SK-N-SH (cell line): ENCODE data around the gene UBE2Z. TPM values are rescaled to one million over a fixed set of nuclear protein-coding genes. Genes with fewer than 3 reads are reported as not detected.

Experiments
- CTCF ChIA-PET: fragments of 300-600, 350-600 bp; formaldehyde crosslinking; extraction: SDS; loops from one replicate; lab custom pipeline; 2021; lab: Yijun Ruan, JAX
- POLR2A ChIA-PET: fragments of 350-600 bp; sonication (Branson Sonifier 250); formaldehyde crosslinking; extraction: SDS; loops from one replicate; lab custom pipeline; 2020; ENCODE audit warnings: antibody characterized with exemption, inconsistent platforms; lab: Yijun Ruan, JAX
- DNase-seq: peaks from one replicate; pipeline ENCODE4 v3.0.0; 2012
- H2AFZ ChIP-seq: fragments of 200-600 bp; sonication (generic); 2 replicates; pipeline ENCODE4 v1.8.1; 2016; ENCODE audit warnings: antibody characterized with exemption, mild to moderate bottlenecking, low read depth
- H3F3A ChIP-seq: fragments of 200-600 bp; sonication (generic); replicated peaks from 2 replicates; pipeline ENCODE3; 2016; ENCODE audit warnings: antibody characterized with exemption, mild to moderate bottlenecking; ENCODE audit not compliant: insufficient read depth
- H3K27ac ChIP-seq, 2 experiments: fragments of 200-500 bp in 1 of 2; fragments of 200-600 bp in 1 of 2; sonication (Bioruptor generic) in 1 of 2; sonication (generic), shearing (Covaris generic) in 1 of 2; 2 replicates each; pipeline versions ENCODE4 v1.5.1 to v1.6.1; 2014 to 2016; ENCODE audit warnings: low read depth in 2 of 2, inconsistent platforms in 1 of 2, low read length in 1 of 2, mild to moderate bottlenecking in 1 of 2, mixed read lengths in 1 of 2
- H3K27me3 ChIP-seq: fragments of 200-600 bp; sonication (generic), shearing (Covaris generic); 2 replicates; pipeline ENCODE4 v1.6.1; 2016; ENCODE audit warnings: mixed run types; ENCODE audit not compliant: insufficient read depth
- H3K36me3 ChIP-seq, 2 experiments: fragments of 200-500 bp in 1 of 2; fragments of 200-600 bp in 1 of 2; sonication (Bioruptor generic) in 1 of 2; sonication (generic) in 1 of 2; replicated peaks in 1 of 2; 2 replicates each; pipeline versions ENCODE3 to v1.5.1; 2014 to 2016; ENCODE audit warnings: low read length in 1 of 2, mild to moderate bottlenecking in 1 of 2; ENCODE audit not compliant: insufficient read depth in 2 of 2, control insufficient read depth in 1 of 2
- H3K4me1 ChIP-seq, 2 experiments: fragments of 200-500 bp in 1 of 2; fragments of 200-600 bp in 1 of 2; sonication (Bioruptor generic) in 1 of 2; sonication (generic), shearing (Covaris generic) in 1 of 2; 2 replicates each; pipeline versions ENCODE4 v1.5.1 to v1.6.1; 2014 to 2016; ENCODE audit warnings: low read depth in 1 of 2, low read length in 1 of 2, mixed run types in 1 of 2; ENCODE audit not compliant: insufficient read depth in 2 of 2, control insufficient read depth in 1 of 2
- H3K4me2 ChIP-seq: fragments of 200-600 bp; sonication (generic), shearing (Covaris generic); 2 replicates; pipeline ENCODE4 v1.6.1; 2017; ENCODE audit warnings: mixed run types
- H3K4me3 ChIP-seq, 2 experiments: fragments of 200-500 bp in 1 of 2; fragments of 200-600 bp in 1 of 2; sonication (Bioruptor generic) in 1 of 2; sonication (generic), shearing (Covaris generic) in 1 of 2; 2 replicates each; pipeline versions ENCODE4 v1.5.1 to v1.8.1; 2014 to 2016; ENCODE audit warnings: low read depth in 2 of 2, inconsistent platforms in 1 of 2, low read length in 1 of 2, mild to moderate bottlenecking in 1 of 2, mixed read lengths in 1 of 2, moderate library complexity in 1 of 2
- H3K79me2 ChIP-seq: fragments of 200-600 bp; sonication (generic); 2 replicates; pipeline ENCODE4 v1.8.1; 2017; ENCODE audit warnings: mild to moderate bottlenecking; ENCODE audit not compliant: insufficient read depth
- H3K9ac ChIP-seq: fragments of 200-600 bp; sonication (generic); 2 replicates; pipeline ENCODE4 v1.6.1; 2017; ENCODE audit warnings: mixed run types
- H3K9me2 ChIP-seq: fragments of 200-600 bp; sonication (generic); 2 replicates; pipeline ENCODE4 v1.6.1; 2017; ENCODE audit warnings: mixed run types
- H3K9me3 ChIP-seq: fragments of 200-600 bp; sonication (generic); 2 replicates; pipeline ENCODE4 v1.6.1; 2017; ENCODE audit warnings: mixed run types, mild to moderate bottlenecking, moderate library complexity
- H4K20me1 ChIP-seq: fragments of 200-600 bp; sonication (generic); 2 replicates; pipeline ENCODE4 v1.6.1; 2017; ENCODE audit warnings: mild to moderate bottlenecking, mixed run types; ENCODE audit not compliant: insufficient read depth
- CTCF ChIP-seq: fragments of 200-600 bp; sonication (generic); IDR thresholded peaks from 2 replicates; pipeline ENCODE4 v1.6.1; 2017; ENCODE audit warnings: antibody characterized with exemption, mild to moderate bottlenecking, moderate library complexity
- ELF1 ChIP-seq: IDR thresholded peaks from 2 replicates; pipeline ENCODE4 v1.4.0; 2012
- GATA2 ChIP-seq: sonication (generic); formaldehyde crosslinking; IDR thresholded peaks from 2 replicates; pipeline ENCODE4 v1.5.0; 2020; ENCODE audit warnings: mild to moderate bottlenecking, missing genetic modification reagents
- JUND ChIP-seq: IDR thresholded peaks from 2 replicates; pipeline ENCODE4 v1.4.0; 2012
- MAX ChIP-seq: IDR thresholded peaks from 2 replicates; pipeline ENCODE4 v1.4.0; 2012; ENCODE audit warnings: low read depth
- MEF2A ChIP-seq: IDR thresholded peaks from 2 replicates; pipeline ENCODE4 v1.4.0; 2012; ENCODE audit warnings: low read depth, borderline replicate concordance
- NFIC ChIP-seq: IDR thresholded peaks from 2 replicates; pipeline ENCODE4 v1.4.0; 2012; ENCODE audit warnings: borderline replicate concordance
- TEAD4 ChIP-seq: IDR thresholded peaks from 2 replicates; pipeline ENCODE4 v1.4.0; 2012; ENCODE audit warnings: mild to moderate bottlenecking, borderline replicate concordance; ENCODE audit not compliant: insufficient read depth
- USF1 ChIP-seq: IDR thresholded peaks from 2 replicates; pipeline ENCODE4 v1.4.0; 2012; ENCODE audit warnings: low read depth, borderline replicate concordance
- WGBS: methylation state at CpG from one replicate; pipeline ENCODE4 v1.1.6; 2017; ENCODE audit warnings: low lambda C conversion rate; 5-methylcytosine and 5-hydroxymethylcytosine counted together
- polyA plus RNA-seq, 3 experiments: library from polyadenylated mRNA; depleted of rRNA; stranded (reverse); fragments of >200 nt; gene quantifications; 2 replicates each; pipeline ENCODE4 v1.2.3, GENCODE V29; 2012

UBE2Z gene
- polyA plus RNA-seq, 1 of the 3 experiments (the other 2 are of a cell fraction): 168 TPM

GRCh38 chr17:48860034-48860433, 48.2 kb upstream of the UBE2Z start:
- WGBS: 97% methylated on average over 3 of the region's 3 CpGs
- no peak overlapping the region for H3K4me3 ChIP-seq
- H3K9me3 ChIP-seq: no peaks in the 10 kb centered on the region
- no peaks in the 10 kb centered on the region for H3K9me2 ChIP-seq
- no peak overlapping the region for H2AFZ ChIP-seq
- H4K20me1 ChIP-seq: no peaks in the 10 kb centered on the region
- ChIA-PET POLR2A (no interaction called here), CTCF (interaction anchor here (0.8 to 32.7 kb wide), 9 partner anchors 9 to 136 kb away, joined by 3 to 1196 read pairs (median 4); partner anchors contain the start of gene TTLL6)
- H3K9ac ChIP-seq: no peak overlapping the region
- H3K4me2 ChIP-seq: no peak overlapping the region
- peaks cover 4% of the 10 kb centered on the region for H3F3A ChIP-seq
- peaks cover 52 to 54% of the 10 kb centered on the region in 2 experiments for H3K36me3 ChIP-seq
- no peaks in the 10 kb centered on the region for H3K79me2 ChIP-seq
- H3K27me3 ChIP-seq: no peaks in the 10 kb centered on the region
- no peak for DNase-seq
- TF ChIP-seq CTCF (peak; percentile 46), TEAD4 (no peak)
- no peak overlapping the region for H3K27ac ChIP-seq
- no peaks in the 10 kb centered on the region for H3K4me1 ChIP-seq

- POLR2A ChIA-PET: interaction anchor here (0.9 kb wide), 1 partner anchor 18 kb away, joined by 4 read pairs; no protein-coding TSS in a partner anchor
- no peak for DNase-seq
- Histone ChIP-seq H3K4me2 (no peak overlapping the region), H3F3A (peaks cover 4% of the 10 kb centered on the region), H3K27me3 (no peaks in the 10 kb centered on the region), H4K20me1 (no peaks in the 10 kb centered on the region), H3K9me2 (no peaks in the 10 kb centered on the region), H3K4me3 (no peak overlapping the region), H3K27ac (no peak overlapping the region), H3K4me1 (no peaks in the 10 kb centered on the region), H3K9me3 (no peaks in the 10 kb centered on the region), H3K36me3 (peaks cover 47 to 50% of the 10 kb centered on the region in 2 experiments), H2AFZ (no peak overlapping the region), H3K79me2 (no peaks in the 10 kb centered on the region)
- CTCF ChIA-PET: interaction anchor here (0.8 to 32.7 kb wide), 12 partner anchors 8 to 368 kb away, joined by 3 to 1196 read pairs (median 4); partner anchors contain the start of gene TTLL6
- WGBS: 83% methylated on average over 4 of the region's 4 CpGs
- no peak for TF ChIP-seq NFIC
- no peak for TF ChIP-seq JUND
- no peak for TF ChIP-seq ELF1
- TF ChIP-seq, all 33 proteins: peak for 0
- no peak overlapping the region for H3K9ac ChIP-seq
These were observed 47.8 kb upstream of the UBE2Z start for GRCh38 chr17:48860456-48860855.

- DNase-seq: no peak
- Histone ChIP-seq H4K20me1 (no peaks in the 10 kb centered on the region), H3K9me2 (no peaks in the 10 kb centered on the region), H3K27ac (no peak overlapping the region), H2AFZ (no peak overlapping the region), H3K9me3 (no peaks in the 10 kb centered on the region), H3K4me3 (no peak overlapping the region), H3K79me2 (no peaks in the 10 kb centered on the region), H3K4me1 (no peaks in the 10 kb centered on the region; a peak in 1 of 4 replicates), H3F3A (peaks cover 4% of the 10 kb centered on the region), H3K9ac (no peak overlapping the region), H3K4me2 (no peak overlapping the region), H3K27me3 (no peaks in the 10 kb centered on the region), H3K36me3 (peaks cover 0 to 7% of the 10 kb centered on the region in 2 experiments)
- WGBS: 33% methylated on average over 3 of the region's 3 CpGs
- ChIA-PET CTCF (interaction anchor here (0.7 to 32.7 kb wide), 6 partner anchors 9 to 191 kb away, joined by 3 to 1196 read pairs (median 14); partner anchors contain the start of gene TTLL6), POLR2A (no interaction called here)
- no peak for TF ChIP-seq MEF2A
- no peak for TF ChIP-seq CTCF
- no peak for TF ChIP-seq USF1
- TF ChIP-seq MAX: no peak
- no peak for TF ChIP-seq GATA2 (CRISPR knock-in tag)
These were observed 39.2 kb upstream of the UBE2Z start for GRCh38 chr17:48868916-48869500.
